T-cell (primary cell): ENCODE measurements around the gene TACR1. TPM values are rescaled to one million over a fixed set of nuclear protein-coding genes. Genes with fewer than 3 reads are reported as not detected.

Experiments used
- ATAC-seq, 4 experiments: fragments of 200-7000 bp in 3 of 4; fragments of 150-1000 bp in 1 of 4; cut with Tn5 transposase; replicated peaks in 1 of 4; 1 replicate in 3 of 4; 2 replicates in 1 of 4; pipeline ENCODE4 v1.10.0; 2021; ENCODE audit warnings: moderate library complexity in 3 of 4, mild to moderate bottlenecking in 2 of 4, moderate number of reproducible peaks in 1 of 4
- CTCF ChIA-PET, 2 donors: fragments of 300-600 bp; sonication (Branson Sonifier 250); formaldehyde crosslinking; loops; one replicate each; lab custom pipeline; 2022; ENCODE audit warnings: antibody characterized with exemption in 2 of 2; lab: Charles Lee
- POLR2A ChIA-PET, 2 donors: fragments of 300-600 bp; sonication (Branson Sonifier 250); formaldehyde crosslinking; loops; one replicate each; lab custom pipeline; 2022; ENCODE audit warnings: antibody characterized with exemption in 2 of 2; lab: Charles Lee
- DNase-seq, 35 experiments: peaks; one replicate each; pipeline versions ENCODE4 v3.0.0 to v3.0.0-alpha.2; 2013 to 2023
- H3K27ac ChIP-seq: one replicate; pipeline ENCODE4 v1.5.1; 2013; ENCODE audit warnings: low read length
- H3K27me3 ChIP-seq, 2 experiments: replicated peaks in 1 of 2; 1 replicate in 1 of 2; 2 replicates in 1 of 2; pipeline versions ENCODE4 v1.6.1 to v1.7.0; 2013; ENCODE audit warnings: low read length in 1 of 2, mixed read lengths in 1 of 2; ENCODE audit not compliant: control insufficient read depth in 2 of 2, insufficient read depth in 2 of 2; ENCODE audit errors: extremely low read depth in 1 of 2
- H3K36me3 ChIP-seq, 2 donors: 1 replicate in 1 of 2; 2 replicates in 1 of 2; pipeline versions ENCODE4 v1.6.1 to v1.7.0; 2013; ENCODE audit warnings: low read length in 1 of 2; ENCODE audit not compliant: control insufficient read depth in 2 of 2, insufficient read depth in 1 of 2; ENCODE audit errors: extremely low read depth in 1 of 2
- H3K4me1 ChIP-seq, 2 experiments: 1 replicate in 1 of 2; 2 replicates in 1 of 2; pipeline versions ENCODE4 v1.6.1 to v1.7.0; 2013; ENCODE audit warnings: low read length in 2 of 2, mixed read lengths in 1 of 2; ENCODE audit not compliant: insufficient read depth in 2 of 2, control insufficient read depth in 1 of 2; ENCODE audit errors: extremely low read depth in 1 of 2
- H3K4me3 ChIP-seq, 2 donors: 1 replicate in 1 of 2; 2 replicates in 1 of 2; pipeline versions ENCODE4 v1.5.1 to v1.7.0; 2013; ENCODE audit warnings: mild to moderate bottlenecking in 2 of 2, low read length in 1 of 2, moderate library complexity in 1 of 2; ENCODE audit not compliant: control insufficient read depth in 1 of 2; ENCODE audit errors: extremely low read depth in 1 of 2
- H3K9me3 ChIP-seq: 2 replicates; pipeline ENCODE4 v1.7.0; 2013
- H3K27ac Mint-ChIP-seq, 2 donors: one replicate each; pipeline ENCODE4 v1.8.0; 2020 to 2021; ENCODE audit warnings: mild to moderate bottlenecking in 2 of 2, mixed read lengths in 2 of 2
- H3K27me3 Mint-ChIP-seq, 2 donors: one replicate each; pipeline ENCODE4 v1.8.0; 2021 to 2022; ENCODE audit warnings: mixed read lengths in 2 of 2
- H3K36me3 Mint-ChIP-seq: one replicate; pipeline ENCODE4 v1.8.0; 2021; ENCODE audit warnings: mixed read lengths
- H3K4me1 Mint-ChIP-seq, 3 donors: one replicate each; pipeline ENCODE4 v1.8.0; 2020 to 2022; ENCODE audit warnings: mixed read lengths in 3 of 3, mild to moderate bottlenecking in 1 of 3
- H3K4me3 Mint-ChIP-seq, 3 donors: one replicate each; pipeline ENCODE4 v1.8.0; 2020 to 2022; ENCODE audit warnings: mild to moderate bottlenecking in 3 of 3, mixed read lengths in 3 of 3, moderate library complexity in 3 of 3
- H3K9me3 Mint-ChIP-seq, 3 donors: one replicate each; pipeline ENCODE4 v1.8.0; 2020 to 2022; ENCODE audit warnings: mixed read lengths in 3 of 3
- WGBS: methylation state at CpG from one replicate; pipeline ENCODE4 v1.1.5; 2013; ENCODE audit warnings: missing lambda C conversion rate; ENCODE audit not compliant: insufficient coverage; 5-methylcytosine and 5-hydroxymethylcytosine counted together
- total RNA-seq, 35 experiments: library from RNA in 6 of 35; stranded (reverse) in 6 of 35; fragments of 120-200 nt in 1 of 35; gene quantifications; one replicate each; pipeline versions ENCODE4 v1.2.1 to v1.2.4 and lab custom pipeline; 2013 to 2026

TACR1 gene
- total RNA-seq, 5 donors from 2014 or later (not counting 1 experiment from before 2014, with no cell fraction given), result not detected

DNA sequence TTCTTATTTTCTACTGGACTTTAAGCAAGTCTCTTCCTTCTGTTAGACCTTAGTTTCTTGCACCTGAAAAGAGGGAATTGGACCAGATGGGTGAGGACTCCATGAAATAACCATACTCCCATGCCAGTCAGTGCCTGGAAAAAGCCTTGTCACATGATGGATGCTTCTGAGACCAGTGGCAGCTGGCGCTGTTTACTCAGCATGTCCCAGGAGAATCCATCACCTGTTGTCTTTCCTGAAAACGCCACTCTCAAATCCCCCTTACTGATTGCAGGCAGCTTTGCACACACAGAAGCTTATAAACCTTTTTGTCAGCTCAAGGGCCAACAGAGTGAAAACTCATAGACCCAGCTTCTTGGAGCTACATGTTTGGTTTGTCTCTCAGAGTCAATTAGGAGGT is 123.2 kb downstream of the TACR1 start:
- ATAC-seq (no peak), DNase-seq (no peak)
- Mint-ChIP-seq H3K9me3 (no peaks in the 10 kb centered on the region), H3K4me3 (no peak overlapping the region), H3K27me3 (no peaks in the 10 kb centered on the region), H3K4me1 (no peaks in the 10 kb centered on the region), H3K36me3 (peaks cover 11% of the 10 kb centered on the region), H3K27ac (no peak overlapping the region)
- H3K4me1 ChIP-seq, result no peaks in the 10 kb centered on the region
- H3K27me3 ChIP-seq, result no peaks in the 10 kb centered on the region
- ChIA-PET POLR2A (no interaction called here), CTCF (no interaction called here)
- no peak overlapping the region for H3K4me3 ChIP-seq
- H3K36me3 ChIP-seq, result no peaks in the 10 kb centered on the region
- no peak overlapping the region for H3K27ac ChIP-seq
- 90% methylated on average over 2 of the region's 2 CpGs for WGBS
- no peaks in the 10 kb centered on the region for H3K9me3 ChIP-seq

GRCh38 chr2:75074708-75075107 is 124.6 kb downstream of the TACR1 start:
- CTCF ChIA-PET, result interaction anchor here in 1 of 2 donors (1.3 kb wide), 1 partner anchor 8 kb away, joined by 3 read pairs; no protein-coding TSS in a partner anchor
- Mint-ChIP-seq H3K36me3 (peaks cover 7% of the 10 kb centered on the region), H3K4me1 (no peaks in the 10 kb centered on the region), H3K27ac (no peak overlapping the region), H3K9me3 (no peaks in the 10 kb centered on the region), H3K4me3 (no peak overlapping the region), H3K27me3 (no peaks in the 10 kb centered on the region)
- Histone ChIP-seq H3K27me3 (no peaks in the 10 kb centered on the region), H3K4me3 (no peak overlapping the region), H3K27ac (no peak overlapping the region), H3K36me3 (no peaks in the 10 kb centered on the region), H3K9me3 (no peaks in the 10 kb centered on the region), H3K4me1 (no peaks in the 10 kb centered on the region)
- POLR2A ChIA-PET, result interaction anchor here in 1 of 2 donors (1.0 kb wide), 1 partner anchor 483 kb away, joined by 3 read pairs; no protein-coding TSS in a partner anchor
- ATAC-seq (no peak), DNase-seq (no peak)
- no CpG with 5 or more reads among the region's 1 CpG for WGBS

DNA sequence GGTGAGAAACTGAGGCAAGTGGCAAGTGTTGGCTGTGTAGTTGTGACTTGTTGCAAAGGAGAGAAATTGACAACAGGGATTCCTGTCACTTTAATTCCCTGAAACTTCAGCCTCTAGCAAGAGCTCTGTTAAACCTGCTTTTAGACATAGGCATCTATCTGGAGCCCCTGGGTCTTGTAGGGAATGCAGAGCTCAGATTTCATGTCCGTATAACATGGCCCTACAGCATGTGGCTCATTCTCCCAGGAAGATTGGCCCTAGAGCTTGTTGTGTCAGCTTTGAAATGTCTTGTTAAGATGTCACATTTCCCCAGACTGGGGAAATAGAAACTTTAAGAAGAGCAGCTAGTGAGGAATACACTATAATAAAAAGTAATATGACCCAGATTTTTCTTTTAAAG is 125.1 kb downstream of the TACR1 start:
- H3K36me3 ChIP-seq, result no peaks in the 10 kb centered on the region
- H3K9me3 ChIP-seq, result no peaks in the 10 kb centered on the region
- ATAC-seq, result no peak
- no peak overlapping the region for H3K4me3 ChIP-seq
- no peak for DNase-seq
- Mint-ChIP-seq H3K4me3 (no peak overlapping the region), H3K36me3 (peaks cover 7% of the 10 kb centered on the region), H3K27ac (no peak overlapping the region), H3K27me3 (no peaks in the 10 kb centered on the region), H3K9me3 (no peaks in the 10 kb centered on the region), H3K4me1 (no peaks in the 10 kb centered on the region)
- POLR2A ChIA-PET, result interaction anchor here in 1 of 2 donors (1.0 kb wide), 1 partner anchor 483 kb away, joined by 3 read pairs; no protein-coding TSS in a partner anchor
- H3K27me3 ChIP-seq, result no peaks in the 10 kb centered on the region
- no peaks in the 10 kb centered on the region for H3K4me1 ChIP-seq
- no peak overlapping the region for H3K27ac ChIP-seq
- no CpG with 5 or more reads among the region's 1 CpG for WGBS
- CTCF ChIA-PET, result no interaction called here

GRCh38 chr2:75071766-75072165 is 127.6 kb downstream of the TACR1 start:
- DNase-seq (no peak), ATAC-seq (no peak)
- no peak overlapping the region for H3K4me3 ChIP-seq
- H3K9me3 Mint-ChIP-seq, result no peaks in the 10 kb centered on the region
- H3K4me3 Mint-ChIP-seq, result no peak overlapping the region
- ChIA-PET CTCF (no interaction called here), POLR2A (no interaction called here)
- no peaks in the 10 kb centered on the region for H3K27me3 ChIP-seq
- no peak overlapping the region for H3K27ac Mint-ChIP-seq
- no peaks in the 10 kb centered on the region for H3K9me3 ChIP-seq
- no peaks in the 10 kb centered on the region for H3K4me1 ChIP-seq
- no peaks in the 10 kb centered on the region for H3K27me3 Mint-ChIP-seq
- no peak overlapping the region for H3K27ac ChIP-seq
- no peaks in the 10 kb centered on the region for H3K36me3 Mint-ChIP-seq
- no peaks in the 10 kb centered on the region for H3K4me1 Mint-ChIP-seq
- WGBS, result 94% methylated on average over 5 of the region's 5 CpGs
- H3K36me3 ChIP-seq, result no peaks in the 10 kb centered on the region

DNA sequence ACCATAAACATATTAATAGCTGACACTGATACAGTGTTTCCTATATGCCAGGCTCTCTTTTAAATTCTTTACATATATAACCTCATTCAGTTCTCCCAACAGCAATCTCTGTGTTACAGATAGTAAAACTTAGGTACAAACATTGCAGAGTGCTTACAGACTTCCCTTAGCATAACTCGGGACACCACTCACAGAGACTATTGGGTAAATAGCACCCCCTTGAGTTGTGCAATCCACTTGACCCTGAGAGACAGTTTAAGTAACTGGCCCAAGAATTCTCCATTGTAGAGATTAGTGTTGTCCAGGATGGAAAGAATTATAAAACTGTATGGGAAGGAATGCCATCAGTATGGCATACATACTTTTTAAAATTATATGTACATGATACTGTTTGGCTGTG is 130.8 kb downstream of the TACR1 start:
- POLR2A ChIA-PET, result no interaction called here
- H3K27me3 Mint-ChIP-seq, result no peaks in the 10 kb centered on the region
- Histone ChIP-seq H3K9me3 (no peaks in the 10 kb centered on the region), H3K4me1 (no peaks in the 10 kb centered on the region), H3K27me3 (no peaks in the 10 kb centered on the region), H3K36me3 (no peaks in the 10 kb centered on the region), H3K27ac (no peak overlapping the region), H3K4me3 (no peak overlapping the region)
- WGBS, result no CpG with 5 or more reads among the region's 1 CpG
- H3K4me3 Mint-ChIP-seq, result no peak overlapping the region
- H3K36me3 Mint-ChIP-seq, result no peaks in the 10 kb centered on the region
- H3K4me1 Mint-ChIP-seq, result peaks cover 0 to 2% (median 0%) of the 10 kb centered on the region in 3 donors
- CTCF ChIA-PET, result no interaction called here
- no peak overlapping the region for H3K27ac Mint-ChIP-seq
- DNase-seq (no peak), ATAC-seq (no peak)
- no peaks in the 10 kb centered on the region for H3K9me3 Mint-ChIP-seq

GRCh38 chr2:75067506-75067905 is 131.8 kb downstream of the TACR1 start:
- Histone ChIP-seq H3K27ac (no peak overlapping the region), H3K4me3 (no peak overlapping the region), H3K36me3 (no peaks in the 10 kb centered on the region), H3K4me1 (no peaks in the 10 kb centered on the region), H3K27me3 (no peaks in the 10 kb centered on the region), H3K9me3 (no peaks in the 10 kb centered on the region)
- ATAC-seq (no peak), DNase-seq (no peak)
- 96% methylated on average over 2 of the region's 2 CpGs for WGBS
- no peaks in the 10 kb centered on the region for H3K27me3 Mint-ChIP-seq
- H3K36me3 Mint-ChIP-seq, result no peaks in the 10 kb centered on the region
- no peaks in the 10 kb centered on the region for H3K9me3 Mint-ChIP-seq
- ChIA-PET CTCF (interaction anchor here in 1 of 2 donors (1.1 kb wide), 1 partner anchor 8 kb away, joined by 3 read pairs; no protein-coding TSS in a partner anchor), POLR2A (no interaction called here)
- H3K27ac Mint-ChIP-seq, result no peak overlapping the region
- no peak overlapping the region for H3K4me3 Mint-ChIP-seq
- H3K4me1 Mint-ChIP-seq, result peaks cover 0 to 2% (median 0%) of the 10 kb centered on the region in 3 donors
